Measurements from ENCODE around the gene MRPL4.
A peak's percentile ranks its signal among the peaks of the same experiment; 100 is the strongest.

Gene MRPL4

GRCh38 chr19:10217085-10217484 is 34.9 kb upstream of the MRPL4 start:
- H3K36me3 ChIP-seq (ENCODE audit: insufficient read depth, low read length), result peaks cover 26% of the 10 kb centered on the region
- TF ChIP-seq, protein P1, sequence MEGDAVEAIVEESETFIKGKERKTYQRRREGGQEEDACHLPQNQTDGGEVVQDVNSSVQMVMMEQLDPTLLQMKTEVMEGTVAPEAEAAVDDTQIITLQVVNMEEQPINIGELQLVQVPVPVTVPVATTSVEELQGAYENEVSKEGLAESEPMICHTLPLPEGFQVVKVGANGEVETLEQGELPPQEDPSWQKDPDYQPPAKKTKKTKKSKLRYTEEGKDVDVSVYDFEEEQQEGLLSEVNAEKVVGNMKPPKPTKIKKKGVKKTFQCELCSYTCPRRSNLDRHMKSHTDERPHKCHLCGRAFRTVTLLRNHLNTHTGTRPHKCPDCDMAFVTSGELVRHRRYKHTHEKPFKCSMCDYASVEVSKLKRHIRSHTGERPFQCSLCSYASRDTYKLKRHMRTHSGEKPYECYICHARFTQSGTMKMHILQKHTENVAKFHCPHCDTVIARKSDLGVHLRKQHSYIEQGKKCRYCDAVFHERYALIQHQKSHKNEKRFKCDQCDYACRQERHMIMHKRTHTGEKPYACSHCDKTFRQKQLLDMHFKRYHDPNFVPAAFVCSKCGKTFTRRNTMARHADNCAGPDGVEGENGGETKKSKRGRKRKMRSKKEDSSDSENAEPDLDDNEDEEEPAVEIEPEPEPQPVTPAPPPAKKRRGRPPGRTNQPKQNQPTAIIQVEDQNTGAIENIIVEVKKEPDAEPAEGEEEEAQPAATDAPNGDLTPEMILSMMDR (IDR thresholded peaks at IDR 0.05; ENCODE audit: low read length), result no peak
- no peak for TF ChIP-seq EZH2 (IDR thresholded peaks at IDR 0.05; ENCODE audit: borderline replicate concordance, low read length)
- no peak overlapping the region for H3K4me3 ChIP-seq (ENCODE audit: low read depth, low read length, poor library complexity, severe bottlenecking)
- H4K20me1 ChIP-seq (ENCODE audit: insufficient read depth, low read length), result no peaks in the 10 kb centered on the region
- no peaks in the 10 kb centered on the region for H3K79me2 ChIP-seq (ENCODE audit: insufficient read depth, low read length)
- no peak overlapping the region for H2AFZ ChIP-seq (ENCODE audit: low read length)
- H3K27ac ChIP-seq (ENCODE audit: low read depth, low read length, poor library complexity, severe bottlenecking), result no peak overlapping the region
- peaks cover 35% of the 10 kb centered on the region for H3K4me1 ChIP-seq (ENCODE audit: insufficient read depth, low read length, severe bottlenecking)
- H3F3A ChIP-seq (ENCODE audit: insufficient read depth, low read length), result no peaks in the 10 kb centered on the region
- H3K9ac ChIP-seq (ENCODE audit: low read length), result no peak overlapping the region
- H3K9me2 ChIP-seq (ENCODE audit: low read depth, low read length), result no peaks in the 10 kb centered on the region
- no peaks in the 10 kb centered on the region for H3K27me3 ChIP-seq (ENCODE audit: insufficient read depth, low read length)
- H3K4me2 ChIP-seq (ENCODE audit: low read length), result no peak overlapping the region
- no peaks in the 10 kb centered on the region for H3K9me3 ChIP-seq (ENCODE audit: low read length)

DNA sequence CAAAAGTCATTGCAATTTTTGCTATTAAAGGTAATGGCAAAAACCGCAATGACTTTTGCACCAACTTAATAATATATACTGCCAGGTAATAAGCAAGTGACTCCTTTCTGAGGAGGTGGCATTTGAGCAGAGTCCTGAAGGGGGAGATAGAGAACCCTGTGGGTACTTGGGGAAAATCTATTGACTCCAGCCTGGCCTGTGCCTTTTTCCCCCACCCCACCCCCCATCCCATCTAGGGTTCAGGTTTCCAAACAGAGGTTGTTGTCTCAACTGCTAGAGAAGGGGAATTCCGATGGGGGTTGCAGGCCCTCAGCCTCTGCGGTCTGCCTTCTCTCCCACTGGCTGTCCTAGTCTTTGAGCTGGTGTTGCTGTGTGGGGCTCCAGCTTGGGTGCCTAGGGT is 32.3 kb upstream of the MRPL4 start:
- peak overlapping the region; percentile 1; the same call in 1 of the 2 replicates for H3K9ac ChIP-seq (ENCODE audit: low read length)

GRCh38 chr19:10220695-10221094 is 31.3 kb upstream of the MRPL4 start:
- no peaks in the 10 kb centered on the region for H3K9me3 ChIP-seq (ENCODE audit: low read length)
- H3K4me1 ChIP-seq (ENCODE audit: insufficient read depth, low read length, severe bottlenecking), result peaks cover 61% of the 10 kb centered on the region
- H2AFZ ChIP-seq (ENCODE audit: low read length), result no peak overlapping the region
- peaks cover 50% of the 10 kb centered on the region for H3K36me3 ChIP-seq (ENCODE audit: insufficient read depth, low read length)
- no peak overlapping the region for H3K4me3 ChIP-seq (ENCODE audit: low read depth, low read length, poor library complexity, severe bottlenecking)
- no peak overlapping the region; the same call in 1 of the 2 replicates for H3K4me2 ChIP-seq (ENCODE audit: low read length)
- no peak for TF ChIP-seq EZH2 (IDR thresholded peaks at IDR 0.05; ENCODE audit: borderline replicate concordance, low read length)
- TF ChIP-seq, protein P1 (IDR thresholded peaks at IDR 0.05; ENCODE audit: low read length), result no peak
- peak overlapping the region; percentile 95 for H3K27ac ChIP-seq (ENCODE audit: low read depth, low read length, poor library complexity, severe bottlenecking)
- H3K79me2 ChIP-seq (ENCODE audit: insufficient read depth, low read length), result peaks cover 3% of the 10 kb centered on the region; the same call in 1 of the 2 replicates
- H4K20me1 ChIP-seq (ENCODE audit: insufficient read depth, low read length), result no peaks in the 10 kb centered on the region
- no peak overlapping the region; the same call in 1 of the 2 replicates for H3K9ac ChIP-seq (ENCODE audit: low read length)
- H3K27me3 ChIP-seq (ENCODE audit: insufficient read depth, low read length), result no peaks in the 10 kb centered on the region
- no peaks in the 10 kb centered on the region for H3F3A ChIP-seq (ENCODE audit: insufficient read depth, low read length)
- H3K9me2 ChIP-seq (ENCODE audit: low read depth, low read length), result no peaks in the 10 kb centered on the region

More for the DNA sequence above, 32.3 kb upstream of the MRPL4 start:
- Histone ChIP-seq H3K27ac (ENCODE audit: low read depth, low read length, poor library complexity, severe bottlenecking) (peak overlapping the region; percentile 95), H3K36me3 (ENCODE audit: insufficient read depth, low read length) (peaks cover 44% of the 10 kb centered on the region), H3K4me3 (ENCODE audit: low read depth, low read length, poor library complexity, severe bottlenecking) (no peak overlapping the region), H3K9me3 (ENCODE audit: low read length) (no peaks in the 10 kb centered on the region), H4K20me1 (ENCODE audit: insufficient read depth, low read length) (no peaks in the 10 kb centered on the region), H3F3A (ENCODE audit: insufficient read depth, low read length) (no peaks in the 10 kb centered on the region), H3K4me1 (ENCODE audit: insufficient read depth, low read length, severe bottlenecking) (peaks cover 59% of the 10 kb centered on the region), H2AFZ (ENCODE audit: low read length) (no peak overlapping the region), H3K27me3 (ENCODE audit: insufficient read depth, low read length) (no peaks in the 10 kb centered on the region), H3K4me2 (ENCODE audit: low read length) (peak overlapping the region; percentile 30; the same call in 1 of the 2 replicates), H3K79me2 (ENCODE audit: insufficient read depth, low read length) (no peaks in the 10 kb centered on the region; the same call in 1 of the 2 replicates), H3K9me2 (ENCODE audit: low read depth, low read length) (no peaks in the 10 kb centered on the region)
- TF ChIP-seq, protein P1 (IDR thresholded peaks at IDR 0.05; ENCODE audit: low read length), result peak; percentile 74
- no peak for TF ChIP-seq EZH2 (IDR thresholded peaks at IDR 0.05; ENCODE audit: borderline replicate concordance, low read length)

All from OCI-LY1 (cell line).